Cardiac muscle cell (in vitro differentiated cells and primary cell): ENCODE results near the gene FES. TPM values are rescaled to one million over a fixed set of nuclear protein-coding genes. Genes with fewer than 3 reads are reported as not detected.

Experiments used
- DNase-seq, 2 donors: peaks; one replicate each; pipeline versions ENCODE4 v3.0.0 to v3.0.0-alpha.2; 2010 to 2017; ENCODE audit warnings: low read depth in 1 of 2, low spot score in 1 of 2
- H3K27ac ChIP-seq: fragments of 200-600 bp; sonication (generic); 2 replicates; pipeline ENCODE4 v1.5.1; 2016
- H3K27me3 ChIP-seq: fragments of 200-600 bp; sonication (generic); 2 replicates; pipeline ENCODE4 v1.6.0; 2016; ENCODE audit warnings: control low read depth
- H3K36me3 ChIP-seq: fragments of 200-600 bp; sonication (generic); 2 replicates; pipeline ENCODE4 v1.5.1; 2016; ENCODE audit warnings: control low read depth
- H3K4me1 ChIP-seq: fragments of 200-600 bp; sonication (generic); 2 replicates; pipeline ENCODE4 v1.8.1; 2017; ENCODE audit warnings: low read depth, mild to moderate bottlenecking, mixed run types
- H3K4me3 ChIP-seq: fragments of 200-600 bp; sonication (generic); 2 replicates; pipeline ENCODE4 v1.5.1; 2016; ENCODE audit warnings: mild to moderate bottlenecking
- H3K9me3 ChIP-seq: fragments of 200-600 bp; sonication (generic); 2 replicates; pipeline ENCODE4 v1.5.1; 2017; ENCODE audit warnings: low read depth, mild to moderate bottlenecking, control low read depth
- polyA plus RNA-seq: library from polyadenylated mRNA; unstranded; fragments of >200 nt; fragmentation: Nextera tagmentation; extraction: Ambion mirVana; gene quantifications from 2 replicates; pipeline ENCODE4 v1.2.1, GENCODE V29; 2016
- total RNA-seq: library from RNA; depleted of rRNA; stranded (reverse); fragments of >200 nt; gene quantifications from 2 replicates; pipeline ENCODE4 v1.2.3, GENCODE V29; 2016
- TF ChIP-seq, protein P1 (sequence below): IDR thresholded peaks from 2 replicates; pipeline ENCODE4 v1.5.1; 2012; ENCODE audit warnings: low read depth, mild to moderate bottlenecking, low read length

FES gene
- total and polyA plus RNA-seq, 2 experiments from 2014 or later: 5.4 to 19.8 TPM

DNA sequence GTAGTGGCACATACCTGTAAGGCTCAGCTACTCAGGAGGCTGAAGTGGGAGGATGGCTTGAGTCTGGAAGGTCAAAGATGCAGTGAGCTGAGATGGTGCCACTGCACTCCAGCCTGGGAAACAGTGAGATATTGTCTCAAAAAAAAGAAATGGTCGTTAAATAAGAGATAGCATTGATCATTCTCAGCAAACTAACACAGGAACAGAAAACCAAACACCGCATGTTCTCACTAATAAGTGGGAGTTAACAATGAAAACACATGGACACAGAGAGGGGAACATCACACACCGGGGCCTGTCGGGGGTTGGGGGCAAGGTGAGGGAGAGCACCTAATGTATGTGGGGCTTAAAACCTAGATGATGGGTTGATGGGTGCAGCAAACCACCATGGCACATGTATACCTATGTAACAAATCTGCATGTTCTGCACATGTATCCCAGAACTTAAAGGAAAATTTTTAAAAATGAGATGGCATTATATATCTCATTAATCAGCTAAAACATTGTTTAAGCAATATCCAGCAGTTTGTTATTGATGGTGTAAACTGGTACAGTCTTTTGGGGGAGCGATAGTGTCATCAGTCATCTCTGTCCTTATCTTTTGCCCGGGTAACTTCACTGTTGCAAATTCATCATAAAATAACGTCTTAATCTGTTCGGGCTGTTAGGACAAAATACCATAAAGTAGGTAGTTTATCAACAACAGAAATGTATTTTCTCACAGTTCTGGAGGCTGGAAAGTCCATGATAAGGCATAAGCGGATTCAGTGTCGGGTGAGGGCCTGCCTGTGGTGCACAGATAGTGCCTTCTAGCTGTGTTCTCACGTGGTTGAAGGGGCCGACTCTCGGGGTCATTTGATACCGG lies 17.1 kb downstream of the FES start:
- H3K4me1 ChIP-seq: peaks cover 13% of the 10 kb centered on the region
- H3K4me3 ChIP-seq: peak overlapping the region; percentile 37

GRCh38 chr15:90902040-90902839 lies 17.9 kb downstream of the FES start:
- Histone ChIP-seq H3K36me3 (peaks cover 12% of the 10 kb centered on the region), H3K9me3 (no peaks in the 10 kb centered on the region), H3K27ac (peak overlapping the region; percentile 93), H3K4me1 (peaks cover 13% of the 10 kb centered on the region), H3K27me3 (no peaks in the 10 kb centered on the region), H3K4me3 (peak overlapping the region; percentile 37)
- DNase-seq: peak; percentile 87 to 89
- TF ChIP-seq, protein P1, sequence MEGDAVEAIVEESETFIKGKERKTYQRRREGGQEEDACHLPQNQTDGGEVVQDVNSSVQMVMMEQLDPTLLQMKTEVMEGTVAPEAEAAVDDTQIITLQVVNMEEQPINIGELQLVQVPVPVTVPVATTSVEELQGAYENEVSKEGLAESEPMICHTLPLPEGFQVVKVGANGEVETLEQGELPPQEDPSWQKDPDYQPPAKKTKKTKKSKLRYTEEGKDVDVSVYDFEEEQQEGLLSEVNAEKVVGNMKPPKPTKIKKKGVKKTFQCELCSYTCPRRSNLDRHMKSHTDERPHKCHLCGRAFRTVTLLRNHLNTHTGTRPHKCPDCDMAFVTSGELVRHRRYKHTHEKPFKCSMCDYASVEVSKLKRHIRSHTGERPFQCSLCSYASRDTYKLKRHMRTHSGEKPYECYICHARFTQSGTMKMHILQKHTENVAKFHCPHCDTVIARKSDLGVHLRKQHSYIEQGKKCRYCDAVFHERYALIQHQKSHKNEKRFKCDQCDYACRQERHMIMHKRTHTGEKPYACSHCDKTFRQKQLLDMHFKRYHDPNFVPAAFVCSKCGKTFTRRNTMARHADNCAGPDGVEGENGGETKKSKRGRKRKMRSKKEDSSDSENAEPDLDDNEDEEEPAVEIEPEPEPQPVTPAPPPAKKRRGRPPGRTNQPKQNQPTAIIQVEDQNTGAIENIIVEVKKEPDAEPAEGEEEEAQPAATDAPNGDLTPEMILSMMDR: peak; percentile 79

More for the DNA sequence above, 17.1 kb downstream of the FES start:
- H3K27me3 ChIP-seq: no peaks in the 10 kb centered on the region
- TF ChIP-seq, protein P1: no peak
- peaks cover 7% of the 10 kb centered on the region for H3K36me3 ChIP-seq
- H3K9me3 ChIP-seq: no peaks in the 10 kb centered on the region
- peak; percentile 6 to 45 for DNase-seq
- H3K27ac ChIP-seq: peak overlapping the region; percentile 93

- Histone ChIP-seq H3K4me3 (peak within 1 kb of the TSS; percentile 87), H3K9me3 (no peaks in the 10 kb centered on the region), H3K36me3 (peaks cover 17% of the 10 kb centered on the region), H3K4me1 (peaks cover 16% of the 10 kb centered on the region), H3K27me3 (no peaks in the 10 kb centered on the region), H3K27ac (peak within 1 kb of the TSS; percentile 93)
- DNase-seq: peak; percentile 44 to 71
- TF ChIP-seq, protein P1: no peak
These were observed 18.8 kb downstream of the FES start, which contains the start of gene MAN2A2 for GRCh38 chr15:90902840-90903732. MAN2A2 (plus strand) TSS chr15:90903302; CDS start chr15:90904208, 906 bp downstream.

DNA sequence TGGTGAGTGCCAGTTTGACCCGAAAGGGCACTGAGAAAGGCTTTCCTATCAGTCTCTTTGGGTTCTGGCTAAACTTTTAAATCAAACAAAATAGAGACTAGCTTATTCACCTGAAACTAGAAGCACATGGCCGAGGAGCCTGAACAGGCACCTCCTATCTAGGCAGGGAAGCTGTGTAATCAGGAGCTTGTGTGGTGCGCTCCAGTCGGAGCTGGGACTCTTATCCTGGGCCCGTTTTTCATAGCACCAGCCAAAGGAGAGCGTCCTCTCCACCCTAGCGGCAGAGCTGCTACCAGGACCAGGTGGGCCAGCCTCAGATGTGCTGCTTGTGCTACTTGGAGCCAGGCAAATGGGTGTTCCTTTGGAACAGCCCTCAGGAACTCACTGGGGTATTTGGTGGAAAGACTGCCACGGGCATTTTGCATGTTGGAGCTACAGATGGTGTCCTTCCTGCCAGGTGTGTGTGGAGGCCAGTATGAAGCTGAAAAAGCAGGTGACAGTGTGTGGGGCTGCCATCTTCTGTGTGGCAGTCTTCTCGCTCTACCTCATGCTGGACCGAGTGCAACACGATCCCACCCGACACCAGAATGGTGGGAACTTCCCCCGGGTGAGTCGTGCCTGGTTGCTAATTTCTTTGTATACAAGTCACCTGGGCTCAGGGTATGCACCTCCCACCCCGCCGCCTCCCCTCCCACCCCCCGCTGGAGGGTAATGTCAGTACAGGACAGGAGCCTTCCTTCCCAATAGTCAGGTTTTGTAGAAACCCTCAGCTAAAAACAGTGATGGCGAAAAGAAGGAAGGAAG lies 19.6 kb downstream of the FES start:
- Histone ChIP-seq H3K36me3 (peaks cover 17% of the 10 kb centered on the region), H3K27me3 (no peaks in the 10 kb centered on the region), H3K4me1 (peaks cover 21% of the 10 kb centered on the region), H3K27ac (peak overlapping the region; percentile 93), H3K9me3 (no peaks in the 10 kb centered on the region), H3K4me3 (peak overlapping the region; percentile 87)
- peak in 1 of 2 donors; percentile 59 for DNase-seq
- TF ChIP-seq, protein P1: no peak
